ENCODE data around the gene ZCCHC7.
"Not testable (repeated sequence)": the region's sequence is repeated elsewhere in the genome, so short reads cannot be mapped to it uniquely, and the experiment has no call there.

ZCCHC7 gene

GRCh38 chr9:37179576-37179975 is 59.2 kb downstream of the ZCCHC7 start:
- no peak for DNase-seq

- DNase-seq = no peak
Measured at GRCh38 chr9:37180138-37180537, 59.8 kb downstream of the ZCCHC7 start.

DNA sequence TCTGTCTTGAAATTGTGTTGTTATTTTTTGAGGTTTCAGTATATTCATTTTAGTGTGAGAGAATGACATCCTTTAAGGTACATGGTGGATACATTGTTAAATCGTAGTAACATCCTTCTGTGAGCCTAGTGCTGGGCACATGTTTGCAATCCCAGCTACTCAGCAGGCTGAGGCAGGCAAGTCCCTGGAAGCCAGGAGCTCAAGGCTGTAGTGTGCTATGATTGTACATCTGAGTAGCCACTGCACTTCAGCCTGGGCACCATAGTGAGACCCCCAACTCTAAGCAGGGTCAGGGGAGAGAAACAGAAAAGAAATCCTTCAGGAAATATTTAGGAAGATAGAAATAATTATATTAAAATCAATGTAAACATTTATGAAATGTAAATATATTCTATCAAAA is 62.3 kb downstream of the ZCCHC7 start:
- DNase-seq = no peak

- no peak for DNase-seq
Measured at GRCh38 chr9:37184905-37185867, 64.8 kb downstream of the ZCCHC7 start.

- DNase-seq = no peak
Measured at GRCh38 chr9:37187292-37187691, 66.9 kb downstream of the ZCCHC7 start.

DNA sequence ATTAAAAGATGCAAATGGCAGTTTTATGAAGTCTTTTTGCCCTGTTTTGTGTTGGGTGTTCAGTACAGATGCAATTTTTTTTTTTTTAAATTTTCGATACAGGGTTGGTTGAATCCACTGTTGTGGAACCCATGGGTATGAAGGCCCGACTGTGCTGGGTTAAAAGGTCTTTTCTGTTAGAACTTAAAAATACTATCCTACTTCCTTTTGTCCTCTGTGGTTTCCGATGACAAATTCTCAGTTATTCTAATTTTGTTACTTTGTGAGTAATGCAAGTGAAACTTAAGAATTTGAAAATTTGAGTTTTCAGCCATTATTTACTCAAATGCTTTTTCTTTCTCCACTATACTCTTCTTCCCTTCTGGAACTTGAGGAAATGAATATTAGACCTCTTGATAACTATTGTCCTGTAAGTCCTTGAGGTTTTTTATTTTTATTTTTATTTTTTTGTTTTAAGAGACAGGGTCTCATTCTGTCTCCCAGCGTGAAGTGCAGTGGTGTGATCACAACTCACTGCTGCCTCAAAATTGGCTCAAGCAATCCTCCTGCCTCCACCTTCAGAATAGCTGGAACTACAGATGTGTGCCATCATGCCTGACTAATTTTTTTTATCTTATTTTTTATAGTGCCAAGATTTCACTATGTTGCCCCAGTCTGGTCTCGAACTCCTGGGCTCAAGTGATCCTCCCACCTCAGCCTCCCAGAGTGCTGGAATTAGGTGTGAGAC is 67.5 kb downstream of the ZCCHC7 start:
- DNase-seq = no peak

GRCh38 chr9:37190739-37191138 is 70.4 kb downstream of the ZCCHC7 start:
- DNase-seq = not testable (repeated sequence)

- DNase-seq = no peak
Measured at GRCh38 chr9:37191403-37192089, 71.2 kb downstream of the ZCCHC7 start.

DNA sequence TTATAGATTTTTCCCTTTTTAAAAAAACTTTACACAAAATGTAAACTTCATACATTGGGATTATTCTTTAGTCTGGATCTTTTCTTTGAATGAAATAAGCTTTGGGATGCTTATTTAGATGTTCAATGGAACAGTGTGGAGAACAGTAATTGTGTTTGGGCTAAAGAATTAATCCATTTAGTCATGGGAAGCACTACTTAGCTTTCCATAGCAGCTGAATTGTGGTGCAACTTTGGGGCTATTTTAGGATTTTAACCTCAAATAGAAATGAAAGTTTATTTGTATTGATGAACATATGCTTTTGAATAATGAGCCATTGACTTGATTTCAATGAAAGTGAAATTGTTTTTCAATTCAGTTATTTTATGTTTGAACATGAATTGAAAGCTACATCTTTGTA is 72.4 kb downstream of the ZCCHC7 start:
- no peak for DNase-seq

- DNase-seq = no peak
Measured at GRCh38 chr9:37197158-37198038, 77.0 kb downstream of the ZCCHC7 start.

DNA sequence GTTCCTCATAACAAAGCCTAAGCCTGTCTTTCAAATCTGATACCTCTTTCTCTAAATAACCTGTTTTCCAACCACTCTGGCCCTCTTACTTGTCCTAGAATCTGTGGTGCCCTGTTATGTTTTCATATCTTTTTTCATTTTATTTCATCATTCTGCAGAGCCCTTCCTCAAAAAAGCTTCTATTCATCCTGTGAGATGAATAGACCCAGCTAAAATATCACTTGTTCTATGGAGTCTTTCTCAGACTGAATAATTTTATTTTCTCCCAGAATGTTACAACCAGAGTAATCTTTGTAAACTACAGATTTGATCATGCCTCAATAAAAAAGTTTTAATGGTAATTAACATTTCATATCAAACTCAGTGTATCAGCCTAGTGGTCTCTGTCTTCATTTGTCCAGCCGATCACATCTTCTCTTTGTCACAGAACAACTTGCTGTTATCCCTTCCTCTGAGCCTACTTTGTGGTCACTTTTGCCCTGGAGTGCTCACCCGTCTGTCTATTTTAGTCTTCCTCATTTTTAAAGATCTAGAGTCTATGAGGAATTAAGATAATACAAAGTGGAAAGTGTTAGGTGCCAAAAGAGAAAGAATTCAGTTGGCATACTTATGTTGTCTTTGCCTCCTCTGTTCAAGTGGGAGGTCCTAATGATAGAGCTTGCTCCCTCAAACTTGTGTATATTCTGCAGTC is 77.8 kb downstream of the ZCCHC7 start:
- no peak for DNase-seq

DNA sequence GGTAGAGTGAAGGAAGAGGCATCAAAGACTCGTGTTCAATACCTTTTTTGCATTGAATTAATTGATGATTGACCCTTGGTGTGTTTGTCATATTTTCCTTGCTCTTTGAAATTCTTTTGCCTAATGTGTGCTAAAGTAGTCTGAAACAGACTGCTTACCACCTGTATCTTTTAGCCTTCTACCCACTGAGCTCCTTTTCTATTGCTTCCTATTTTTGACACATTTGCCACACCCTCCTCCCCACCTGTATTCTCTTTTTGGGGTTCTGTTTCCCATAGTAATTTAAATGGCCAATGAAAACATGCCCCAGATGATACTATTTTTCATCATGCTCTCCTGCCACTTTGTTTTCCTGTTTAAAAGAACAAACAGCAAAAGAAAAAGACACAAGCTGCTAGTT is 78.5 kb downstream of the ZCCHC7 start:
- DNase-seq = no peak

- no peak for DNase-seq
Measured at GRCh38 chr9:37200433-37201005, 80.1 kb downstream of the ZCCHC7 start.

GRCh38 chr9:37201581-37201980 is 81.2 kb downstream of the ZCCHC7 start:
- DNase-seq = no peak

- no peak for DNase-seq
Measured at GRCh38 chr9:37202091-37202490, 81.7 kb downstream of the ZCCHC7 start.

DNA sequence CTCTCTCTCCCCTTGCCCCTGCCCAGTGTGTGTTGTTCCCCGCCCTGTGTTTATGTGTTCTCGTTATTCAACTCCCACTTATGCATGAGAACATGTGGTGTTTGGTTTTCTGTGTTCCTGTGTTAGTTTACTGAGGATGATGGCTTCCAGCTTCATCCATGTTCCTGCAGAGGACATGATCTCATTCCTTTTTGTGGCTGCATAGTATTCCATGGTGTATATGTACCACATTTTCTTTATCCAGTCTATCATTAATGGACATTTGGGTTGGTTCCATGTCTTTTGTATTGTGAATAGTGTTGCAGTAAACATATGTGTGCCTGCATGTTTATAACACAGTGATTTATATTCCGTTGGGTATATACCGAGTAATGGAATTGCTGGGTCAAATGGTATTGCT is 83.1 kb downstream of the ZCCHC7 start:
- not testable (repeated sequence) for DNase-seq

GRCh38 chr9:37206121-37206620 is 85.8 kb downstream of the ZCCHC7 start:
- no peak for DNase-seq

GRCh38 chr9:37209431-37210386 is 89.3 kb downstream of the ZCCHC7 start:
- peak in 1 of 2 experiments; percentile 36 for DNase-seq

- DNase-seq = no peak
Measured at GRCh38 chr9:37210737-37211523, 90.6 kb downstream of the ZCCHC7 start.
